DOHH2 (cell line): Measurements from ENCODE around the gene COPS9.

ENCODE experiments used
- H3F3A ChIP-seq: fragments of 200-600 bp; sonication (generic), shearing (Covaris generic); 2 replicates; pipeline ENCODE4 v1.6.0; 2016; ENCODE audit warnings: antibody characterized with exemption, mild to moderate bottlenecking; ENCODE audit not compliant: control insufficient read depth, insufficient read depth
- H3K27ac ChIP-seq: fragments of 200-600 bp; sonication (generic); 2 replicates; pipeline ENCODE4 v1.5.1; 2014; ENCODE audit warnings: low read depth, mild to moderate bottlenecking, low read length, moderate library complexity
- H3K27me3 ChIP-seq: fragments of 200-600 bp; sonication (generic); 2 replicates; pipeline ENCODE4 v1.6.1; 2014; ENCODE audit warnings: mild to moderate bottlenecking, low read length, mixed read lengths; ENCODE audit not compliant: control insufficient read depth
- H3K36me3 ChIP-seq: fragments of 200-600 bp; sonication (generic); 2 replicates; pipeline ENCODE4 v1.6.1; 2014; ENCODE audit warnings: mild to moderate bottlenecking, low read length, moderate library complexity, mixed read lengths; ENCODE audit not compliant: control insufficient read depth
- H3K4me1 ChIP-seq: fragments of 200-600 bp; sonication (generic); 2 replicates; pipeline ENCODE4 v1.6.1; 2014; ENCODE audit warnings: mild to moderate bottlenecking, low read length, mixed read lengths; ENCODE audit not compliant: control insufficient read depth
- H3K4me2 ChIP-seq: fragments of 200-600 bp; sonication (generic); 2 replicates; pipeline ENCODE4 v1.6.0; 2014; ENCODE audit warnings: mild to moderate bottlenecking, low read length, moderate library complexity
- H3K4me3 ChIP-seq: fragments of 200-600 bp; sonication (generic); 2 replicates; pipeline ENCODE4 v1.5.1; 2014; ENCODE audit warnings: mild to moderate bottlenecking, low read length, mixed read lengths
- H3K79me2 ChIP-seq: fragments of 200-600 bp; sonication (generic); 2 replicates; pipeline ENCODE4 v1.6.1; 2014; ENCODE audit warnings: mild to moderate bottlenecking, low read length, mixed read lengths; ENCODE audit not compliant: control insufficient read depth
- H3K9me2 ChIP-seq: fragments of 200-600 bp; sonication (generic); replicated peaks from 2 replicates; pipeline ENCODE4 v1.6.1; 2014; ENCODE audit warnings: mild to moderate bottlenecking, low read length, mixed read lengths; ENCODE audit not compliant: control insufficient read depth
- H3K9me3 ChIP-seq: fragments of 200-600 bp; sonication (generic); 2 replicates; pipeline ENCODE4 v1.6.1; 2014; ENCODE audit warnings: antibody characterized with exemption, low read length, mixed read lengths; ENCODE audit not compliant: control insufficient read depth, insufficient read depth
- H4K20me1 ChIP-seq: fragments of 200-600 bp; sonication (generic); 2 replicates; pipeline ENCODE4 v1.6.0; 2014; ENCODE audit warnings: low read depth, mild to moderate bottlenecking, antibody characterized with exemption, low read length, moderate library complexity; ENCODE audit not compliant: control insufficient read depth, insufficient read depth
- CTCF ChIP-seq: fragments of 200-600 bp; sonication (generic); IDR thresholded peaks from one replicate; pipeline ENCODE4 v1.5.1; 2014; ENCODE audit warnings: antibody characterized with exemption, mild to moderate bottlenecking, low read depth, low read length; ENCODE audit not compliant: poor library complexity, severe bottlenecking
- EZH2phosphoT487 ChIP-seq: fragments of 200-600 bp; sonication (generic); IDR thresholded peaks from 2 replicates; pipeline ENCODE4 v1.6.1; 2017; ENCODE audit warnings: borderline replicate concordance, mild to moderate bottlenecking, antibody characterized with exemption, low read length, moderate library complexity, mixed read lengths

The COPS9 gene

DNA sequence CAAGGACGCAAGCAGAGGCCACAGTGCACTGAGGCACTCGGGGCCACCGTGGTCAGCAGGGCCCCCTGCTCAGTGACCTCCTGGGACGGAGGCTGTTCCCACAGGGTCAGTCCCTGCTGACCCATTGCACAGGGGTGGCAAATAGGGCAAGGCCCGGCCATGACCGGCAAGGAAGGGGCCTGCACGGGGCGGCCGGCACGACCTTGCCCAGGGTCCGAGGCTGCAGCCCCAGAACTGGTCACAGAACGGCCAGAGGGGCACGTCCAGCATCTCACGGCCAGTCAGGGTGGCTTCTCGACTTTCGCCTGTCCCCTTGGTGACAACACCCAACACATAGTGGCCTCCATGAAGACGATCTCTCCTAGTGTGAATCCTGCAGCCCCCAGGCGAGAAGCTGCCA is 31.9 kb upstream of the COPS9 start:
- Histone ChIP-seq H3K27ac (no peak overlapping the region), H3K4me1 (no peaks in the 10 kb centered on the region), H4K20me1 (no peaks in the 10 kb centered on the region), H3K4me3 (no peak overlapping the region), H3K9me2 (no peaks in the 10 kb centered on the region), H3K79me2 (no peaks in the 10 kb centered on the region), H3K4me2 (no peak overlapping the region), H3K9me3 (no peaks in the 10 kb centered on the region), H3F3A (no peaks in the 10 kb centered on the region), H3K36me3 (no peaks in the 10 kb centered on the region), H3K27me3 (no peaks in the 10 kb centered on the region)
- TF ChIP-seq EZH2phosphoT487 (no peak), CTCF (no peak)

- no peaks in the 10 kb centered on the region for H3K79me2 ChIP-seq
These were observed 31.4 kb upstream of the COPS9 start for GRCh38 chr2:240167588-240167880.

GRCh38 chr2:240166761-240167587 is 30.9 kb upstream of the COPS9 start:
- Histone ChIP-seq H3F3A (no peaks in the 10 kb centered on the region), H4K20me1 (no peaks in the 10 kb centered on the region), H3K27me3 (no peaks in the 10 kb centered on the region), H3K4me3 (no peak overlapping the region), H3K9me2 (no peaks in the 10 kb centered on the region), H3K4me1 (no peaks in the 10 kb centered on the region), H3K27ac (no peak overlapping the region), H3K36me3 (no peaks in the 10 kb centered on the region), H3K79me2 (no peaks in the 10 kb centered on the region), H3K9me3 (no peaks in the 10 kb centered on the region), H3K4me2 (no peak overlapping the region)
- TF ChIP-seq EZH2phosphoT487 (no peak), CTCF (no peak)

More at GRCh38 chr2:240167588-240167880, 31.4 kb upstream of the COPS9 start:
- H3F3A ChIP-seq, result no peaks in the 10 kb centered on the region
- no peak for TF ChIP-seq EZH2phosphoT487
- no peak overlapping the region for H3K4me2 ChIP-seq
- H3K36me3 ChIP-seq, result no peaks in the 10 kb centered on the region
- H3K9me3 ChIP-seq, result no peaks in the 10 kb centered on the region
- no peaks in the 10 kb centered on the region for H4K20me1 ChIP-seq
- no peaks in the 10 kb centered on the region for H3K27me3 ChIP-seq
- no peak overlapping the region for H3K4me3 ChIP-seq
- H3K9me2 ChIP-seq, result no peaks in the 10 kb centered on the region
- H3K4me1 ChIP-seq, result no peaks in the 10 kb centered on the region
- H3K27ac ChIP-seq, result no peak overlapping the region

- H3F3A ChIP-seq, result no peaks in the 10 kb centered on the region
- no peak for TF ChIP-seq CTCF
- H3K79me2 ChIP-seq, result no peaks in the 10 kb centered on the region
- H3K36me3 ChIP-seq, result no peaks in the 10 kb centered on the region
- H3K9me2 ChIP-seq, result no peaks in the 10 kb centered on the region
- H3K4me1 ChIP-seq, result no peaks in the 10 kb centered on the region
- H3K27me3 ChIP-seq, result no peaks in the 10 kb centered on the region
- no peak overlapping the region for H3K4me3 ChIP-seq
- no peaks in the 10 kb centered on the region for H3K9me3 ChIP-seq
- H3K4me2 ChIP-seq, result no peak overlapping the region
- H3K27ac ChIP-seq, result no peak overlapping the region
- no peaks in the 10 kb centered on the region for H4K20me1 ChIP-seq
These were observed 30.1 kb upstream of the COPS9 start for GRCh38 chr2:240166191-240166590.
